Ectodermal cell (in vitro differentiated cells): Measurements from ENCODE around the gene ALDOB.
"Not testable (repeated sequence)": the region's sequence is repeated elsewhere in the genome, so short reads cannot be mapped to it uniquely, and the experiment has no call there.

Experiments
- H3K27ac ChIP-seq: 2 replicates; pipeline ENCODE4 v1.7.0; 2013; ENCODE audit warnings: mild to moderate bottlenecking, low read depth, low read length; ENCODE audit not compliant: insufficient read depth, poor library complexity, severe bottlenecking
- H3K27me3 ChIP-seq: 2 replicates; pipeline ENCODE4 v1.7.0; 2013; ENCODE audit warnings: mild to moderate bottlenecking, low read length; ENCODE audit not compliant: insufficient read depth, control insufficient read depth, poor library complexity, severe bottlenecking
- H3K36me3 ChIP-seq: one replicate; pipeline ENCODE4 v1.7.0; 2013; ENCODE audit warnings: low read length; ENCODE audit not compliant: control insufficient read depth, insufficient read depth
- H3K4me1 ChIP-seq: one replicate; pipeline ENCODE4 v1.7.0; 2013; ENCODE audit warnings: low read length; ENCODE audit not compliant: control insufficient read depth, insufficient read depth
- H3K4me3 ChIP-seq: 2 replicates; pipeline ENCODE4 v1.7.0; 2013; ENCODE audit warnings: low read depth, low read length, control low read depth; ENCODE audit not compliant: insufficient read depth
- H3K9me3 ChIP-seq: 2 replicates; pipeline ENCODE4 v1.7.0; 2013; ENCODE audit warnings: mild to moderate bottlenecking, low read length, moderate library complexity; ENCODE audit not compliant: control insufficient read depth
- WGBS, 2 experiments: methylation state at CpG; one replicate each; pipeline ENCODE4 v1.1.7; 2013; ENCODE audit warnings: missing lambda C conversion rate in 2 of 2; 5-methylcytosine and 5-hydroxymethylcytosine counted together

ALDOB gene

DNA sequence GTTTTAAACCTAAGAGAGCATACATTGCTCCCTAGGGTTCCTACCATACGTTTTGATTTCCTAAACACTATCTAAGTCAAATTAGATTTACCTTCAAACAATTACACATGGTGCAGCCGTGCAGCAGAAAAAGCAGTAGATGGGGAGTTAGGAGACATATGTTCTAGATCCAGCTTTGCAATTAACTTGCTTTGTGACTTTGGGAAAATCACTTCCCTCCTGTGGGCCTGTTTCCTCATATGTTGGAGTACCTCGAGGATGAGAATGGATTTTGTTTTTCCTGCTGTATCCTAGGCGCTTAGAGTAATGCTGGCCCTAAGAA, 37.9 kb downstream of the ALDOB start:
- Histone ChIP-seq H3K36me3 (peaks cover 34% of the 10 kb centered on the region), H3K27me3 (no peaks in the 10 kb centered on the region), H3K4me3 (peak overlapping the region; percentile 63), H3K9me3 (peaks cover 3% of the 10 kb centered on the region), H3K27ac (peak overlapping the region; percentile 41), H3K4me1 (peaks cover 10% of the 10 kb centered on the region)
- 17 to 25% methylated on average over 4 of the region's 4 CpGs for WGBS, 2 experiments

- Histone ChIP-seq H3K4me3 (no peak overlapping the region), H3K27me3 (no peaks in the 10 kb centered on the region), H3K4me1 (peaks cover 2% of the 10 kb centered on the region), H3K36me3 (peaks cover 19% of the 10 kb centered on the region), H3K27ac (no peak overlapping the region), H3K9me3 (peaks cover 3% of the 10 kb centered on the region)
- 86 to 100% methylated on average over 1 of the region's 1 CpG for WGBS, 2 experiments
These were observed 40.9 kb downstream of the ALDOB start for GRCh38 chr9:101394687-101395086.

DNA sequence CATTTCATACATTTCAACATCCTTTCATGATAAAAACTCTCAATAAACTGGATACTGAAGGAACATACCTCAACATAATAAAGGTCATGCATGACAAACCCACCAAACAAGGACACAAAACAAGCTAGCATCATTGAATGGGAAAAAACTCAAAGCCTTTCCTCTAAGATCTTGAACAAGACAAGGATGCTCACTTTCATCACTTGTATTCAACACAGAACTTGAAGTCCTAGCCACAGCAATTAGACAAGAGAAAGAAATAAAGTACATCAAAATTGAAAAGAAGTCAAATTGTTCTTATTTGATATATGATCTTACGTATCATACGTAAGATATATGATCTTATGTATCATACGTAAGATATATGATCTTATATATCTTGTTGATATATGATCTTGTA, 42.4 kb downstream of the ALDOB start:
- Histone ChIP-seq H3K9me3 (peaks cover 3% of the 10 kb centered on the region), H3K4me3 (no peak overlapping the region), H3K36me3 (peaks cover 25% of the 10 kb centered on the region), H3K4me1 (no peaks in the 10 kb centered on the region), H3K27ac (no peak overlapping the region), H3K27me3 (no peaks in the 10 kb centered on the region)
- WGBS, 2 experiments, result no CpG with 5 or more reads among the region's 3 CpGs

GRCh38 chr9:101388507-101388993, 47.0 kb downstream of the ALDOB start:
- Histone ChIP-seq H3K4me3 (no peak overlapping the region), H3K27ac (no peak overlapping the region), H3K27me3 (no peaks in the 10 kb centered on the region), H3K4me1 (no peaks in the 10 kb centered on the region), H3K36me3 (peaks cover 23% of the 10 kb centered on the region), H3K9me3 (peaks cover 7% of the 10 kb centered on the region)
- 77 to 89% methylated on average over 1 to 2 of the region's 2 CpGs for WGBS, 2 experiments

GRCh38 chr9:101387871-101388506, 47.6 kb downstream of the ALDOB start:
- 66 to 71% methylated on average over 5 to 6 of the region's 6 CpGs for WGBS, 2 experiments
- H3K4me1 ChIP-seq, result no peaks in the 10 kb centered on the region
- H3K4me3 ChIP-seq, result no peak overlapping the region
- H3K27me3 ChIP-seq, result no peaks in the 10 kb centered on the region
- peaks cover 23% of the 10 kb centered on the region for H3K36me3 ChIP-seq
- peaks cover 4% of the 10 kb centered on the region for H3K9me3 ChIP-seq
- no peak overlapping the region for H3K27ac ChIP-seq

DNA sequence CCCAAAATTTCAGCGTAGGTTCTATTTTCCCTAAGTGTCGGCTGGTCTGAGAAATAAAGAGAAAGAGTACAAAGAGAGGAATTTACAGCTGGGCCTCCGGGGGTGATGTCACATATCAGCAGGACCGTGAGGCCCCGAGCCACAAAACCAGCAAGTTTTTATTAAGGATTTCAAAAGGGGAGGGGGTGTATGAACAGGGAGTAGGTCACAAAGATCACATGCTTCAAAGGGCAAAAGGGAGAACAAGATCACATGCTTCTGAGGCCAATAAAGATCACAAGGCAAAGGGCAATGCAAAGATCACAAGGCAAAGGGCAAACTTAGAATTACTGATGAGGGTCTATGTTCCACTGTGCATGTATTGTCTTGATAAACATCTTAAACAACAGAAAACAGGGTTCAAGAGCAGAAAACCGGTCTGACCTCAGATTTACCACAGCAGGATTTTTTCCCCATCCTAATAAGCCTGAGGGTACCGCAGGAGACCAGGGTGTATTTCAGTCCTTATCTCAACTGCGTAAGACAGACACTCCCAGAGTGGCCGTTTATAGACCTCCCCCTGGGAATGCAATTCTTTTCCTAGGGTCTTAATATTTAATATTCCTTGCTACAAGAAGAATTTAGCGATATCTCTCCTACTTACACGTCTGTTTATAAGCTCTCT, 50.6 kb downstream of the ALDOB start, which contains the start of gene BAAT:
Gene BAAT (minus strand): TSS at position 134 of the 664 bp plus-strand sequence. CDS start 13,602 bp downstream, outside the sequence.
- not testable (repeated sequence) for H3K9me3 ChIP-seq, H3K4me1 ChIP-seq, H3K4me3 ChIP-seq, H3K27me3 ChIP-seq, H3K27ac ChIP-seq
- peaks cover 13% of the 10 kb centered on the region for H3K36me3 ChIP-seq
- WGBS, 2 experiments, result 87 to 90% methylated on average over 11 of the region's 11 CpGs

GRCh38 chr9:101383361-101383760, 52.2 kb downstream of the ALDOB start:
- Histone ChIP-seq H3K4me3 (no peak overlapping the region), H3K27me3 (no peaks in the 10 kb centered on the region), H3K36me3 (peaks cover 6% of the 10 kb centered on the region), H3K4me1 (no peaks in the 10 kb centered on the region), H3K27ac (no peak overlapping the region), H3K9me3 (peaks cover 3% of the 10 kb centered on the region)
- 92 to 94% methylated on average over 1 to 2 of the region's 2 CpGs for WGBS, 2 experiments

GRCh38 chr9:101381833-101382342, 53.7 kb downstream of the ALDOB start:
- H3K27ac ChIP-seq, result no peak overlapping the region
- peaks cover 3% of the 10 kb centered on the region for H3K9me3 ChIP-seq
- H3K36me3 ChIP-seq, result peaks cover 6% of the 10 kb centered on the region
- H3K4me3 ChIP-seq, result no peak overlapping the region
- H3K27me3 ChIP-seq, result no peaks in the 10 kb centered on the region
- H3K4me1 ChIP-seq, result no peaks in the 10 kb centered on the region
- 86 to 91% methylated on average over 1 to 2 of the region's 2 CpGs for WGBS, 2 experiments

- 88 to 94% methylated on average over 3 of the region's 3 CpGs for WGBS, 2 experiments
These were observed 54.5 kb downstream of the ALDOB start for GRCh38 chr9:101381118-101381517.

GRCh38 chr9:101380295-101380694, 55.3 kb downstream of the ALDOB start:
- Histone ChIP-seq H3K9me3 (peaks cover under 1% of the 10 kb centered on the region), H3K27me3 (no peaks in the 10 kb centered on the region), H3K4me3 (no peak overlapping the region), H3K4me1 (no peaks in the 10 kb centered on the region), H3K36me3 (peaks cover 3% of the 10 kb centered on the region), H3K27ac (no peak overlapping the region)

More at GRCh38 chr9:101381118-101381517, 54.5 kb downstream of the ALDOB start:
- peaks cover 3% of the 10 kb centered on the region for H3K9me3 ChIP-seq
- no peak overlapping the region for H3K27ac ChIP-seq
- H3K4me3 ChIP-seq, result no peak overlapping the region
- H3K4me1 ChIP-seq, result no peaks in the 10 kb centered on the region
- no peaks in the 10 kb centered on the region for H3K27me3 ChIP-seq
- peaks cover 6% of the 10 kb centered on the region for H3K36me3 ChIP-seq
